ENCODE data around the gene GCK.

Gene GCK

GRCh38 chr7:44222074-44222473 lies 32.8 kb upstream of the GCK start:
- no peaks in the 10 kb centered on the region for H3K79me2 ChIP-seq (ENCODE audit: control insufficient read depth, insufficient read depth, low read length, unreplicated experiment)
- H3K27me3 ChIP-seq (ENCODE audit: insufficient read depth, low read length) = peaks cover 9% of the 10 kb centered on the region; the same call in 1 of the 2 replicates
- no peaks in the 10 kb centered on the region for H3K36me3 ChIP-seq (ENCODE audit: insufficient read depth, low read length)
- H2AFZ ChIP-seq (ENCODE audit: low read length, unreplicated experiment) = no peak overlapping the region
- H3K27ac ChIP-seq (ENCODE audit: low read depth, low read length) = no peak overlapping the region
- no peak overlapping the region for H3K4me3 ChIP-seq (ENCODE audit: low read depth, low read length)
- H3K4me1 ChIP-seq (ENCODE audit: control insufficient read depth, insufficient read depth, low read length, unreplicated experiment) = no peaks in the 10 kb centered on the region

GRCh38 chr7:44221231-44221791 lies 32.1 kb upstream of the GCK start:
- no peak overlapping the region for H2AFZ ChIP-seq (ENCODE audit: low read length, unreplicated experiment)
- H3K4me1 ChIP-seq (ENCODE audit: control insufficient read depth, insufficient read depth, low read length, unreplicated experiment) = no peaks in the 10 kb centered on the region
- H3K27me3 ChIP-seq (ENCODE audit: insufficient read depth, low read length) = peaks cover 6% of the 10 kb centered on the region; the same call in 1 of the 2 replicates
- no peaks in the 10 kb centered on the region for H3K79me2 ChIP-seq (ENCODE audit: control insufficient read depth, insufficient read depth, low read length, unreplicated experiment)
- no peak overlapping the region for H3K27ac ChIP-seq (ENCODE audit: low read depth, low read length)
- no peaks in the 10 kb centered on the region for H3K36me3 ChIP-seq (ENCODE audit: insufficient read depth, low read length)
- no peak overlapping the region for H3K4me3 ChIP-seq (ENCODE audit: low read depth, low read length)

- no peak overlapping the region for H3K27ac ChIP-seq (ENCODE audit: low read depth, low read length)
- no peaks in the 10 kb centered on the region for H3K27me3 ChIP-seq (ENCODE audit: insufficient read depth, low read length)
- H3K4me1 ChIP-seq (ENCODE audit: control insufficient read depth, insufficient read depth, low read length, unreplicated experiment) = no peaks in the 10 kb centered on the region
- no peaks in the 10 kb centered on the region for H3K79me2 ChIP-seq (ENCODE audit: control insufficient read depth, insufficient read depth, low read length, unreplicated experiment)
- no peak overlapping the region for H2AFZ ChIP-seq (ENCODE audit: low read length, unreplicated experiment)
- no peaks in the 10 kb centered on the region for H3K36me3 ChIP-seq (ENCODE audit: insufficient read depth, low read length)
- no peak overlapping the region for H3K4me3 ChIP-seq (ENCODE audit: low read depth, low read length)
Observed at GRCh38 chr7:44220358-44221112, 31.3 kb upstream of the GCK start.

GRCh38 chr7:44220046-44220357 lies 30.8 kb upstream of the GCK start:
- Histone ChIP-seq H2AFZ (ENCODE audit: low read length, unreplicated experiment) (no peak overlapping the region), H3K27ac (ENCODE audit: low read depth, low read length) (no peak overlapping the region), H3K4me1 (ENCODE audit: control insufficient read depth, insufficient read depth, low read length, unreplicated experiment) (no peaks in the 10 kb centered on the region), H3K79me2 (ENCODE audit: control insufficient read depth, insufficient read depth, low read length, unreplicated experiment) (no peaks in the 10 kb centered on the region), H3K27me3 (ENCODE audit: insufficient read depth, low read length) (no peaks in the 10 kb centered on the region), H3K36me3 (ENCODE audit: insufficient read depth, low read length) (no peaks in the 10 kb centered on the region), H3K4me3 (ENCODE audit: low read depth, low read length) (no peak overlapping the region)

- H2AFZ ChIP-seq (ENCODE audit: low read length, unreplicated experiment) = no peak overlapping the region
- H3K27ac ChIP-seq (ENCODE audit: low read depth, low read length) = no peak overlapping the region
- no peaks in the 10 kb centered on the region for H3K27me3 ChIP-seq (ENCODE audit: insufficient read depth, low read length)
- no peaks in the 10 kb centered on the region for H3K79me2 ChIP-seq (ENCODE audit: control insufficient read depth, insufficient read depth, low read length, unreplicated experiment)
- no peaks in the 10 kb centered on the region for H3K36me3 ChIP-seq (ENCODE audit: insufficient read depth, low read length)
- no peak overlapping the region for H3K4me3 ChIP-seq (ENCODE audit: low read depth, low read length)
- H3K4me1 ChIP-seq (ENCODE audit: control insufficient read depth, insufficient read depth, low read length, unreplicated experiment) = no peaks in the 10 kb centered on the region
Observed at GRCh38 chr7:44219371-44220045, 30.3 kb upstream of the GCK start.

GRCh38 chr7:44218418-44219201 lies 29.4 kb upstream of the GCK start:
- no peaks in the 10 kb centered on the region for H3K36me3 ChIP-seq (ENCODE audit: insufficient read depth, low read length)
- H3K4me1 ChIP-seq (ENCODE audit: control insufficient read depth, insufficient read depth, low read length, unreplicated experiment) = no peaks in the 10 kb centered on the region
- H3K27me3 ChIP-seq (ENCODE audit: insufficient read depth, low read length) = no peaks in the 10 kb centered on the region
- no peak overlapping the region for H2AFZ ChIP-seq (ENCODE audit: low read length, unreplicated experiment)
- no peak overlapping the region for H3K27ac ChIP-seq (ENCODE audit: low read depth, low read length)
- no peaks in the 10 kb centered on the region for H3K79me2 ChIP-seq (ENCODE audit: control insufficient read depth, insufficient read depth, low read length, unreplicated experiment)
- H3K4me3 ChIP-seq (ENCODE audit: low read depth, low read length) = no peak overlapping the region

- Histone ChIP-seq H3K27me3 (ENCODE audit: insufficient read depth, low read length) (no peaks in the 10 kb centered on the region), H3K4me1 (ENCODE audit: control insufficient read depth, insufficient read depth, low read length, unreplicated experiment) (no peaks in the 10 kb centered on the region), H3K4me3 (ENCODE audit: low read depth, low read length) (no peak overlapping the region), H3K79me2 (ENCODE audit: control insufficient read depth, insufficient read depth, low read length, unreplicated experiment) (no peaks in the 10 kb centered on the region), H3K27ac (ENCODE audit: low read depth, low read length) (no peak overlapping the region), H2AFZ (ENCODE audit: low read length, unreplicated experiment) (no peak overlapping the region), H3K36me3 (ENCODE audit: insufficient read depth, low read length) (no peaks in the 10 kb centered on the region)
Observed at GRCh38 chr7:44217852-44218402, 28.7 kb upstream of the GCK start.

GRCh38 chr7:44217223-44217714 lies 28.0 kb upstream of the GCK start:
- no peak overlapping the region for H3K27ac ChIP-seq (ENCODE audit: low read depth, low read length)
- no peak overlapping the region for H3K4me3 ChIP-seq (ENCODE audit: low read depth, low read length)
- H3K79me2 ChIP-seq (ENCODE audit: control insufficient read depth, insufficient read depth, low read length, unreplicated experiment) = no peaks in the 10 kb centered on the region
- H3K4me1 ChIP-seq (ENCODE audit: control insufficient read depth, insufficient read depth, low read length, unreplicated experiment) = no peaks in the 10 kb centered on the region
- H3K27me3 ChIP-seq (ENCODE audit: insufficient read depth, low read length) = no peaks in the 10 kb centered on the region
- no peak overlapping the region for H2AFZ ChIP-seq (ENCODE audit: low read length, unreplicated experiment)
- no peaks in the 10 kb centered on the region for H3K36me3 ChIP-seq (ENCODE audit: insufficient read depth, low read length)

- H3K27ac ChIP-seq (ENCODE audit: low read depth, low read length) = no peak overlapping the region
- H3K4me3 ChIP-seq (ENCODE audit: low read depth, low read length) = no peak overlapping the region
- H2AFZ ChIP-seq (ENCODE audit: low read length, unreplicated experiment) = no peak overlapping the region
- no peaks in the 10 kb centered on the region for H3K79me2 ChIP-seq (ENCODE audit: control insufficient read depth, insufficient read depth, low read length, unreplicated experiment)
- no peaks in the 10 kb centered on the region for H3K27me3 ChIP-seq (ENCODE audit: insufficient read depth, low read length)
- H3K36me3 ChIP-seq (ENCODE audit: insufficient read depth, low read length) = peaks cover under 1% of the 10 kb centered on the region; the same call in 1 of the 2 replicates
- no peaks in the 10 kb centered on the region for H3K4me1 ChIP-seq (ENCODE audit: control insufficient read depth, insufficient read depth, low read length, unreplicated experiment)
Observed at GRCh38 chr7:44216521-44217222, 27.4 kb upstream of the GCK start.

GRCh38 chr7:44216019-44216418 lies 26.8 kb upstream of the GCK start:
- no peaks in the 10 kb centered on the region for H3K27me3 ChIP-seq (ENCODE audit: insufficient read depth, low read length)
- H3K79me2 ChIP-seq (ENCODE audit: control insufficient read depth, insufficient read depth, low read length, unreplicated experiment) = no peaks in the 10 kb centered on the region
- H3K4me1 ChIP-seq (ENCODE audit: control insufficient read depth, insufficient read depth, low read length, unreplicated experiment) = no peaks in the 10 kb centered on the region
- no peak overlapping the region for H2AFZ ChIP-seq (ENCODE audit: low read length, unreplicated experiment)
- peaks cover 4% of the 10 kb centered on the region; the same call in 1 of the 2 replicates for H3K36me3 ChIP-seq (ENCODE audit: insufficient read depth, low read length)
- H3K27ac ChIP-seq (ENCODE audit: low read depth, low read length) = no peak overlapping the region
- no peak overlapping the region for H3K4me3 ChIP-seq (ENCODE audit: low read depth, low read length)

All from ACC112 (cell line).